HG03558 (cell line): ENCODE data around the gene ANAPC2.
A peak's percentile ranks its signal among the peaks of the same experiment; 100 is the strongest.

Experiments used
- ATAC-seq: cut with Tn5 transposase; IDR thresholded peaks from one replicate; pipeline ENCODE4 v1.9.1; 2021; ENCODE audit warnings: moderate number of reproducible peaks; ENCODE audit not compliant: unreplicated experiment; ENCODE audit errors: extremely low read depth

The ANAPC2 gene

GRCh38 chr9:137216188-137216965, 28.0 kb upstream of the ANAPC2 start:
- ATAC-seq, result no peak

DNA sequence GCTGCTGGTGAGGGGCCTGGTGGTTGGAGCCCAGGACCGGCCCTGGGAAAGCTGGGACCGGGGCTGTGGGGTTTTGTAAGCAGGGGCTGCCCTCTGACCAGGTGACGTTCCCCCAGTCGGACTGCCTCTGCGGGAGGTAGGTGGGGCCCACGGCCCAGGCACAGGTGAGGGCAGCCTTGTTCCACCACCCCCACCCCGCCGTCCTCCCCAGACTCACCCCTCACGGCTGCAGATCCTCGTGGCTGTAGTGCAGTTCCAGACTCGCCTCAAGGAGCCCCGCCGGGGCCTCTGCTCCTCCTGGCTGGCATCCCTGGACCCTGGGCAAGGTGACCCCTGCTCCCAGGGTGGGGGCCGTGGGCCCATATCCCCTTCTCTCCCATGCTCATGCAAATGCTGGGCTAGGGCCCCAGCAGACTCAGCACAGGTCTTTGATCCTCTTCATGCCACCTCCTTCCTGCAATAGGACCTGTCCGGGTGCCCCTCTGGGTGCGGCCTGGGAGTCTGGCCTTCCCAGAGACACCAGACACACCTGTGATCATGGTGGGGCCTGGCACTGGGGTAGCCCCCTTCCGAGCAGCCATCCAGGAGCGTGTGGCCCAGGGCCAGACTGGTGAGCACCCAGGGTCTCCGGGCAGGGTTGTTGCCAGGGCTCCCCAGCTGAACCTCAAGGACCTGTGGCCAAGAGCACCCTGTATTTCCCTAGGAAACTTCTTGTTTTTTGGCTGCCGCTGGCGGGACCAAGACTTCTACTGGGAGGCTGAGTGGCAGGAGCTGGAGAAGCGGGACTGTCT, 27.0 kb upstream of the ANAPC2 start:
- no peak for ATAC-seq

DNA sequence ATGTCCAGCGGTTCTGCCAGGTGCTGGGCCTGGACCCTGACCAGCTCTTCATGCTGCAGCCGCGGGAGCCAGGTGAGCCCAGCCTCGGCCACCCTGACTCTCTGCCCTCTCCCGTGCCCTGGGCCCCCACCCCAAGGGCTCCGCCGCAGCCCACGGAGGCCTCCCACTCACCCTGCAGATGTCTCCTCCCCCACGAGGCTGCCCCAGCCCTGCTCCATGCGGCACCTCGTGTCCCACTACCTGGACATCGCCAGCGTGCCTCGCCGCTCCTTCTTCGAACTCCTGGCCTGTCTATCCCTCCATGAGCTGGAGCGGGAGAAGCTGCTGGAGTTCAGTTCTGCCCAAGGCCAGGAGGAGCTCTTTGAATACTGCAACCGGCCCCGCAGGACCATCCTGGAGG, 26.3 kb upstream of the ANAPC2 start:
- ATAC-seq, result no peak

DNA sequence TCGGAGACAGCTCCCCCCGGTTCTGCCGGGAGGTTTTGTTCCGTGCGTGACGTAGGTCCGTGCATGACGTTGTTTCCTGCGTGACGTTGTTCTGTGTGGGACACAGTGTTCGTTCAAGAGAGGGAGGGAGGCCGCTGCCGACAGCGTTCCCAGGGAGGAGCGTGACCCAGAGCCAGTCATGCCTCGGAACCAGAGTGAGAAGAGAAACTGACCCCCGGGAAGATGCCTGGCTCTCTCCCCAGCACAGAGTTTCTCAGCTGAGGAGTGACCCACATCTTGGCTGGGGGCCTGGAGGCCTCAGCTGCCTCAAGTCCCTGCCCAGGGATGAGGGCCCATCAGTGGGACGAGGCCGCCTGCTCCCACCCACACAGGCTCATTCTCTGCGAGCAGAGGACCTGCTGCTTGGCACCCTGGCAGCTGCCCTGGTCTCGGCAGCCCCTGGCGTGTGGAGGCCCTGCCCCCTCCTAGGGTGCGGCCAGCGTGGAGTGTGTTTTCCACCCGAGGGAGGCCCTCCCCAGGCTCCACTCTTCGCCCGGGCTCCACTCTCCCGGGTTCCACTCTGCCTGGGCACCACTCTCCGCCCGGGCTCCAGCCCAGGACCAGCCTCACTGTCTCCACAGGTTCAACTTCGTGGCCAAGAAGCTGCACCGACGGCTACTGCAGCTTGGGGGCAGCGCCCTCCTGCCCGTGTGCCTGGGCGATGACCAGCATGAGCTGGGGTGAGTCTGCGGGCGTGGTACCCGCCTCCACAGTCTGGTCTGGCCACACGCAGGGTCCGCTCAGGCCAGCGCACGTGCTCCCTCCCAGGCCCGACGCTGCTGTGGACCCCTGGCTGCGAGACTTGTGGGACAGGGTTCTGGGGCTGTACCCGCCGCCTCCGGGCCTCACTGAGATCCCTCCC, 25.1 kb upstream of the ANAPC2 start:
- no peak for ATAC-seq

DNA sequence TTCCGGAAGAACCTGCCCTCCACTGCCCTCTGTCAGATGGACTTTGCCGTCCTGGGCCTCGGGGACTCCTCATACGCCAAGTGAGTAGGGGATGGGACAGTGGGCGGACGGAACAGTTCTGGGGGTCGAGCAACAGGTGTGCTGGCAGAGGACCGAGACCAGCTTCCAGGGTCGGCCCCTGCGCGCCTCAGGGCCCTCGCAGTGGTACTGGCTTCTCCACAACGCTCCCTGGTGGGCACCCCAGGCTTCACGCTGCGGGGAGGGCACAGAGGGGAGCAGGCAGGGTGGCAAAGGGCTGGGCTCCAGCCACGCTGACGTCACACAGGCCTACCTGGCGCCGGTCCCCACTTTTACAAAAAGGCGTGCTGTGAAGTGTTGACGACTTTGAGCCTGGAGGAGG, 24.2 kb upstream of the ANAPC2 start:
- ATAC-seq, result no peak

DNA sequence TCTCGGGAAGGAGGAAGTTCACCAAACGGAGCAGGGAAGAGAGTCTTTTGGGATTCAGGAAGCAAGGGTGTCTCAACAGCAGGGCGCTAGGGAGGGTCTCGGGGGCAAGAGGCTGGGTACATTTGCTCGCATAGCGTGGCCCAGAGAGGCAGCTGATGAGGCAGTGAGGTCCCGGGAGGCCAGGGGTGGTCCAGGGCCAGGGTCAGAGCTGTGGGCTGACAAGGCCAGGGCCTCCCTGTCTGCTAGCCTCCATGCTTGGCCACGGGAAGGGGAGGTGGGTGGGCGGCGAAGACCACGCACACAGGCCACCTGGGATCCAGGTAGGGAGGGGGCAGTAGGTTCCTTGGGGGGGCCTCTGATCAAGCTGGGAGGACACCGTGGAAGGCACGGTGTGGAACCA, 23.2 kb upstream of the ANAPC2 start:
- no peak for ATAC-seq

- ATAC-seq, result no peak
These were observed 18.2 kb upstream of the ANAPC2 start for GRCh38 chr9:137206602-137207001.

DNA sequence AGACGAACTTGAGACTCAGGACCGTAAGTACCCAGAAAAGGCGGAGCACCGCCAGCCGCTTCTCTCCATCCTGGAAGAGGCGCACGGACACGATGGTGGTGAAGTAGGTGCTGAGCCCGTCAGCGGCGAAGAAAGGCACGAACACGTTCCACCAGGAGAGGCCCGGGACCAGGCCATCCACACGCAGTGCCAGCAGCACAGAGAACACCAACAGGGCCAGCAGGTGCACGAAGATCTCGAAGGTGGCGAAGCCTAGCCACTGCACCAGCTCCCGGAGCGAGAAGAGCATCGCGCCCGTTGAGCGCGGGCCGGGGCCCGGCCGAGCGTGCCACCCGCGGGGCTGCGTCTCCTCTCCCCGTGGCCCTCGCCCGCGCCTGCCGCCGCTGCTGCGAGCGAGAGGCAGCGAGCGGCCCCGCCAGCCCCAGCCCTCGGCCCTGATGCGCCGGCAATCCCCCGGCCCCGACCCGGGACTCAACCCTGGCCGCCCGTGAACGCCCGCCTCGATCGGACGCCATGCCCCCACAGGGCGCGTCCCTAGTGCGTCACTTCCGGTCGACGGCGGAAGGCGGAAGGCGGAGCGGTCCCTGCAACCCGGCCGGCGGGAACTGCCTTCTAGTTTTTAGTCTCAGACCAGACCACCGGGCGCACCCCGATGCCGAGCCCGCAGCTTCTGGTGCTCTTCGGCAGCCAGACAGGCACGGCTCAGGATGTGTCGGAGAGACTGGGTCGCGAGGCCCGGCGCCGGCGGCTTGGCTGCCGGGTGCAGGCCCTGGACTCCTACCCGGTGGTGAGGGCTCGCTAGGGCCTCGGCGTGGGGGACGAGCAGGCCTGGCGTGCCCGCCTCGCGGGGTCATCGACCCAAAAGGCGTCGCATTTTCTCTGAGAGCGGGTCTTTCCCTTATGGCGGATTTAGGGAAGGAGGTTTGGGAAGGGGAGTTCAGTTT, 17.0 kb upstream of the ANAPC2 start, which contains the start of the genes NDOR1 and TMEM203:
Gene NDOR1 (plus strand): TSS at position 575 of the 944 bp plus-strand sequence. CDS start 78 bp downstream, at position 653.
Gene TMEM203 (minus strand): TSS at position 523 of the 944 bp plus-strand sequence. CDS start 234 bp downstream, at position 289.
- no peak for ATAC-seq

GRCh38 chr9:137204731-137205125, 16.4 kb upstream of the ANAPC2 start:
- no peak for ATAC-seq

- no peak for ATAC-seq
These were observed 14.6 kb upstream of the ANAPC2 start for GRCh38 chr9:137202966-137203365.

DNA sequence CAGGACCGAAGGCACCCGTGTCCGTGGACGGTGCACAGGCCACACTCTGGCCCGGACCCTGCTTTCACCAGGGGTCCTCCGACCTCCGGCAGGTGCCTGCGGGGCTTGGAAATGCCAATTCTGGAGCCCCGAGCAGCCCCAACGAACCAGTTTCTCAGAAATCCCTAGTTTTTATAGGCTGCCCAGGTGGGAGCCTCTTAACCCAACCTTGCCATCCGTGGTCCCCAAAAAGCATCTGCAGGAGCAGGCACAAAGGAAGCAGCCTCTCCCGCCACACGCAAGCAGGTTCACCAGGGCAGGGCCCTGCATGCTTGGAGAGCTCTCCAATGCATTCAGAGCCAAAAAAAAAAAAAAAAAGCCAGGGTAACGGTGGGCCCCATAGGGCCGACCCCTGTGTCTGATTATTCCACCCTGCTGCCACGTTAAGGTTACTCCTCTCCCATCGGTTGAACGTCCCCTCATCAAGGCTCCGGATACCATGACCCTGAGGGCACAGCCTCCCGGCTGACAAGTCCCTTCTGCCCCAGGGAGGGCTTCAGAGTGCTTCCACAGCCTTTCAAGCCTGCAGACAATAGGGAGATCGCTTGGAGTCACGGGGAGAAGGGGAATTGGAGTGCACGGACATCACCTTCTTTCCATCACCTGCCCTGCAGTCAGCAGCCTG, 13.0 kb upstream of the ANAPC2 start:
- no peak for ATAC-seq

GRCh38 chr9:137200311-137201204, 12.2 kb upstream of the ANAPC2 start, which contains the start of gene TPRN:
TPRN (minus strand) TSS chr9:137200741; CDS start chr9:137200711, 30 bp downstream.
- ATAC-seq, result peak; percentile 56

DNA sequence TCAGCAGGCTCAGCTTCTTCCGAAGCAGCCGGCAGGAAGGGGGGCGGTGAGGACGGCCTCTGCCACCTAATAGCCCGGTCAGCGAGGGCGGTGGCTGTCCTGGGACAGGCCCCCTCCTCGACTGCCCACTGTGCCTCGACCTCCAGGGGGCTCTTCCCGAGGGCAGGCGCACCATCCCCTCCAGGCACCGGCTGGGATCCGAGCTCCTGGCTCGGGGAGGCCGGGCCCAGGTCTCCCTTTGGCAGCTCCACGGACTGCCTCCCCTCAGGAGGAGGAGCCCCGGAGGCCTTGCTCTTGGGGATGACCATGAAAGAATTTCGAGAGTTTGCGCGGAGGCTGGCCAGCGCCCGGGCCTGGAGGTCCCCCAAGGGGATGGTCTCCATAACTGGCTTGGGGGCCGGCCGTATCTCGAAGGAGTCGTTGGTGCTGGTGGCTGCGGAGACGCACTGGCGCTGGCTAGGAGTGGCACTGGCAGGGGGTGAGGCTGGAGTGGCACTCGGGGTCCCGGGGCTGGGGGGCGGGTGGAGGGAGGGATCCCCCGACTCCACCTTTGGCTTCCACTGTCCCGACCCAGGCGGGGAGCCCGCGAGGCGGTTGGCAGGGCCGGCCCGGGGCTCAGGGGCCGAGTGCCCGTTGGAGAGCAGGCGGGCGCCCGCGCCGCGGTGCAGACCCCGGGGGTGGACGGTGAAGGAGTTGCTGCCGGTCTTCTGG, 11.2 kb upstream of the ANAPC2 start:
- ATAC-seq, result no peak

GRCh38 chr9:137198902-137199283, 10.5 kb upstream of the ANAPC2 start:
- no peak for ATAC-seq

DNA sequence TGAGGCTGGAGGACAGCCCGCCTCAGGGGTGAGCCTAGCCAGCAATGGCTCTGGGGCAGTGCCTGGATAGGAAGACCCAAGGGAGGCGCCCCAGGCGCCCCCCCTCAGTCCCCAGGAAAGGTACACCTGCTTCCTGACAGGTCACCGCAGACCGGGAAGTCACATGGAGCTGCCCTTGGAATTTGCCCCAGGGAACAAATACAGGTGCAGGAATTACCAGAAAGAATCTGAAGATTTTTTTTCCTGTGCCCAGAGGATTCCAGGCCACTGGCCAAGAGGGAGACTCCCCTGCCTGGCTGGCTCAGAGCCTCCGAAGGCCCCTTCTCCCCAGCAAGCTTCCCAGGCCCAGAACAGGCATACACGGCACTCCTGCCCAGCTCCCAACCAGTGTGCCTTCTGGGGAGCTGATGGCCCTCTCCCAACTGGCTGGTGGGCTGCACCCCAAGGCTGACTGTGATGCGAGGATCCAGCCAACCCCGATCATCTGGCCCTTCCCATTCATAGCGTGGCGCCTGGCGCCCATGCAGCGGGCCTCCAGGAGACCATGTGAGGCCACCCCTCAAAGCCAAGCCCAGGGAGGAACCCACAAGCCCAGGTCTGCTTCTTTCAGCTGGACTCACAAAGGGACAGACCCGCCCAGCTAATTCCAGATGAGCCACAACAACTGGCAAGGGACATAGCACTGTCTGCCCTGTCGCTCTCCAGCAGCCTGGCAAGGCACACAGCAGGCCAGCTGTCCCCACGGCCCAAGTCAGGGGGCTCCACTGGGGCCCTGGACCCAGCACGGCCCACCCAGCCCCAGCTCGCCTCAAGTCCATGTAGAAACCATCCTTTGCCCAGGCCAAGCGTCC, 9.9 kb upstream of the ANAPC2 start:
- no peak for ATAC-seq

DNA sequence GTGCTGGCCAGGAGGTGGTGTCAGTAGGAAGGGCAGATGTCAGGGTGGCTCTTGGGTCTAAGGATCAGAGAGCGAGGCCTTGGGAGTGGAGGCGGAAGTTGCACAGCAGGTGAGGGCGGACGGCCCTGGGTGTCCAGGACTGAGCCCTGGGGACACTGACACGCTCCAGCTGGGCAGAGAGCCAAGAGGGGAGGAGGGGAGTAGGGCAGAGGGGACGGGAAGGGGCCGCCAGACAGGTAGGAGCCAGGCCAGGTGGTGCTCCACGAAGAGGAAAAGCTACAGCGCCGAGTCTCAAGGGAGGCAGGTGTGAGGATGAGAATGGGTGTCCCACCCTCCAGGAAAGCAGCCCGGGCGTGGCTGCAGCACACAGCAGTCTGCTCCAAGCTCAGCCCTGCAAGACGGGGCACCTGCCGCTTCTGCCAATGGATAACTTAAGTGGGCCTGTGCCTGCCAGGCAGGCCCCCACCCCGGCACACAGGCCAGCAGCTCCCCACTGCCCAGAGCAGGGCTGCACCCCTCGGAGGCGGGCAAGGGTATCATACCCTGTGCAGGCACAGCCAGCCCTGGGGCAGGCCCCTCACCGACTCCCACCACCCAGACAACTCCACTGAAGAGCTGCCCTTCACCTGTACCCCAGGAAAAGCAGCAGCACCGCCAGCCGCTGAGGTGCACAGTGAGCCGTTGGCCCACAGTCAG, 7.3 kb upstream of the ANAPC2 start:
- ATAC-seq, result no peak
